Keratinocyte (primary cell): ENCODE data around the gene NAA30. TPM values are rescaled to one million over a fixed set of nuclear protein-coding genes. Genes with fewer than 3 reads are reported as not detected.

Experiments used
- DNase-seq: peaks from one replicate; pipeline ENCODE4 v3.0.0-alpha.2; 2011; ENCODE audit warnings: low read depth, missing footprints, low spot score
- FAIRE-seq: peaks from 2 replicates; lab custom pipeline; 2011; peaks lifted over from hg19 to GRCh38; lab: Jason Lieb, UNC
- H2AFZ ChIP-seq: 2 replicates; pipeline ENCODE4 v1.6.0; 2012; ENCODE audit warnings: low read length, control low read depth, inconsistent platforms; ENCODE audit not compliant: control insufficient read depth
- H3K27ac ChIP-seq: 2 replicates; pipeline ENCODE4 v1.5.1; 2011; ENCODE audit warnings: low read length; ENCODE audit not compliant: control insufficient read depth, insufficient read depth
- H3K27me3 ChIP-seq: 3 replicates; pipeline ENCODE4 v1.6.0; 2011; ENCODE audit warnings: low read length; ENCODE audit not compliant: control insufficient read depth, insufficient read depth; ENCODE audit errors: extremely low read depth
- H3K36me3 ChIP-seq, 2 experiments: 2 replicates in 1 of 2; 3 replicates in 1 of 2; pipeline ENCODE4 v1.5.1; 2011; ENCODE audit warnings: low read length in 2 of 2, mild to moderate bottlenecking in 1 of 2; ENCODE audit not compliant: control insufficient read depth in 2 of 2, insufficient read depth in 2 of 2; ENCODE audit errors: extremely low read depth in 1 of 2
- H3K4me1 ChIP-seq: 3 replicates; pipeline ENCODE4 v1.5.1; 2011; ENCODE audit warnings: low read length; ENCODE audit not compliant: control insufficient read depth, insufficient read depth; ENCODE audit errors: extremely low read depth
- H3K4me2 ChIP-seq: 3 replicates; pipeline ENCODE4 v1.6.0; 2011; ENCODE audit warnings: low read depth, low read length; ENCODE audit not compliant: control insufficient read depth, insufficient read depth; ENCODE audit errors: extremely low read depth
- H3K4me3 ChIP-seq, 3 experiments: fragments of 200-600 bp in 1 of 3; sonication (generic) in 1 of 3; 2 replicates in 2 of 3; 3 replicates in 1 of 3; pipeline ENCODE4 v1.5.1; 2011 to 2016; ENCODE audit warnings: low read length in 3 of 3, mild to moderate bottlenecking in 3 of 3, control low read depth in 2 of 3, inconsistent platforms in 1 of 3, low read depth in 1 of 3, mixed read lengths in 1 of 3, mixed run types in 1 of 3, moderate library complexity in 1 of 3; ENCODE audit not compliant: control insufficient read depth in 2 of 3, insufficient read depth in 2 of 3; ENCODE audit errors: extremely low read depth in 1 of 3
- H3K79me2 ChIP-seq: 2 replicates; pipeline ENCODE4 v1.6.0; 2012; ENCODE audit warnings: low read length; ENCODE audit not compliant: control insufficient read depth, insufficient read depth
- H3K9ac ChIP-seq: 3 replicates; pipeline ENCODE4 v1.6.0; 2011; ENCODE audit warnings: low read length; ENCODE audit not compliant: control insufficient read depth, insufficient read depth; ENCODE audit errors: extremely low read depth
- H3K9me1 ChIP-seq: 3 replicates; pipeline ENCODE4 v1.6.0; 2011; ENCODE audit warnings: low read length; ENCODE audit not compliant: control insufficient read depth, insufficient read depth; ENCODE audit errors: extremely low read depth
- H3K9me3 ChIP-seq: 2 replicates; pipeline ENCODE4 v1.5.1; 2012; ENCODE audit warnings: low read depth, low read length; ENCODE audit not compliant: control insufficient read depth
- H4K20me1 ChIP-seq: 3 replicates; pipeline ENCODE4 v1.6.0; 2011; ENCODE audit warnings: low read length; ENCODE audit not compliant: control insufficient read depth, insufficient read depth; ENCODE audit errors: extremely low read depth
- EZH2 ChIP-seq: IDR thresholded peaks from one replicate; pipeline ENCODE4 v1.6.1; 2012; ENCODE audit warnings: inconsistent platforms, mild to moderate bottlenecking, low read length, moderate library complexity
- dilution Hi-C: fragments of 300-500 bp; cut with MboI; formaldehyde crosslinking; loops from one replicate; pipeline ENCODE4 v1.7.0; 2020; ENCODE audit warnings: low sequenced_read_pairs; ENCODE audit not compliant: extremely low pct_ligation_motif_present
- polyA plus RNA-seq, 5 experiments: library from polyadenylated mRNA; depleted of rRNA in 3 of 5; stranded (reverse) in 3 of 5; stranded (forward) in 1 of 5; unstranded in 1 of 5; fragments of >200 nt; gene quantifications; 1 replicate in 1 of 5; 2 replicates in 3 of 5; 3 replicates in 1 of 5; pipeline versions ENCODE4 v1.2.1 to v1.2.3, GENCODE V29; 2011 to 2012; ENCODE audit warnings: missing spikeins in 2 of 5, low read depth in 1 of 5, low replicate concordance in 1 of 5
- TF ChIP-seq, protein P1 (sequence below), 3 experiments: IDR thresholded peaks in 1 of 3; conservative IDR thresholded peaks in 1 of 3; optimal IDR thresholded peaks in 1 of 3; 2 replicates in 2 of 3; 3 replicates in 1 of 3; pipeline versions ENCODE3 to v1.5.1; 2011; ENCODE audit warnings: low read length in 3 of 3, mild to moderate bottlenecking in 3 of 3, moderate library complexity in 2 of 3, control low read depth in 1 of 3, inconsistent platforms in 1 of 3; ENCODE audit not compliant: insufficient read depth in 2 of 3; ENCODE audit errors: extremely low read depth in 1 of 3

NAA30 gene
- polyA plus RNA-seq, 1 donor (not counting 4 experiments of a cell fraction or from before 2014, with no cell fraction given): 19.4 TPM

GRCh38 chr14:57383125-57383745 is 7.2 kb upstream of the NAA30 start:
- no peaks in the 10 kb centered on the region for H4K20me1 ChIP-seq
- H3K9me1 ChIP-seq: no peaks in the 10 kb centered on the region
- no peak overlapping the region for H3K4me3 ChIP-seq
- no peak overlapping the region for H3K27ac ChIP-seq
- peak overlapping the region; percentile 55 for H2AFZ ChIP-seq
- dilution Hi-C loops: no loop called here
- no peak overlapping the region for H3K4me2 ChIP-seq
- H3K79me2 ChIP-seq: no peaks in the 10 kb centered on the region
- H3K9ac ChIP-seq: no peak overlapping the region
- FAIRE-seq: peak; percentile 56
- H3K36me3 ChIP-seq: no peaks in the 10 kb centered on the region
- H3K9me3 ChIP-seq: no peaks in the 10 kb centered on the region
- H3K4me1 ChIP-seq: peaks cover 11% of the 10 kb centered on the region
- TF ChIP-seq, protein P1, sequence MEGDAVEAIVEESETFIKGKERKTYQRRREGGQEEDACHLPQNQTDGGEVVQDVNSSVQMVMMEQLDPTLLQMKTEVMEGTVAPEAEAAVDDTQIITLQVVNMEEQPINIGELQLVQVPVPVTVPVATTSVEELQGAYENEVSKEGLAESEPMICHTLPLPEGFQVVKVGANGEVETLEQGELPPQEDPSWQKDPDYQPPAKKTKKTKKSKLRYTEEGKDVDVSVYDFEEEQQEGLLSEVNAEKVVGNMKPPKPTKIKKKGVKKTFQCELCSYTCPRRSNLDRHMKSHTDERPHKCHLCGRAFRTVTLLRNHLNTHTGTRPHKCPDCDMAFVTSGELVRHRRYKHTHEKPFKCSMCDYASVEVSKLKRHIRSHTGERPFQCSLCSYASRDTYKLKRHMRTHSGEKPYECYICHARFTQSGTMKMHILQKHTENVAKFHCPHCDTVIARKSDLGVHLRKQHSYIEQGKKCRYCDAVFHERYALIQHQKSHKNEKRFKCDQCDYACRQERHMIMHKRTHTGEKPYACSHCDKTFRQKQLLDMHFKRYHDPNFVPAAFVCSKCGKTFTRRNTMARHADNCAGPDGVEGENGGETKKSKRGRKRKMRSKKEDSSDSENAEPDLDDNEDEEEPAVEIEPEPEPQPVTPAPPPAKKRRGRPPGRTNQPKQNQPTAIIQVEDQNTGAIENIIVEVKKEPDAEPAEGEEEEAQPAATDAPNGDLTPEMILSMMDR (optimal IDR thresholded peaks at IDR 0.05 in 1 of 3, IDR thresholded peaks at IDR 0.05 in 1 of 3, conservative IDR thresholded peaks at IDR 0.05 in 1 of 3; ENCODE audit: extremely low read depth in 1 of 3, insufficient read depth in 2 of 3, low read length in 3 of 3): no peak
- no peak for TF ChIP-seq EZH2
- H3K27me3 ChIP-seq: no peaks in the 10 kb centered on the region
- no peak for DNase-seq

DNA sequence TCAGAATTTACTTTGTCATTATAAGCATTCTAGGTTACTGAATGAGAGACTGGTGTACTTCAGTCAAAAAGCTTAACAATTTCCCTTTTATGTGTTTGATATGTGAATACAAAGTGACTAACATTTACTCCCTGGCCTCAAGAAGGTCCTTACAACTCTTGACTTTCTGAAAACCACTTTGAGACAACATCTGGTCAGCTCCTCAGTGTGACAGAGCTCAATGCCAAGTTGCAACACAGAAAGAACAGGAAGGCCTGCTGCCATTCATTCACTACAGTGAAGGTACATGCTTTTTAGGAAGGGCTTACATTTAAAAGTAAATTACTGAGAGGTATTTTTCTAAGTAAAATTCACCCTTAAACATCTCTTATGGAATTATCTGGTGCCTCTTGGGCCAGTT is 2.3 kb upstream of the NAA30 start:
- dilution Hi-C loops: no loop called here
- H3K27ac ChIP-seq: no peak overlapping the region
- peaks cover 0 to 4% of the 10 kb centered on the region in 2 experiments for H3K36me3 ChIP-seq
- H3K79me2 ChIP-seq: peaks cover 24% of the 10 kb centered on the region
- H3K4me2 ChIP-seq: no peak overlapping the region
- no peaks in the 10 kb centered on the region for H3K9me1 ChIP-seq
- FAIRE-seq (no peak), DNase-seq (no peak)
- peaks cover 13% of the 10 kb centered on the region for H3K4me1 ChIP-seq
- H3K9me3 ChIP-seq: no peaks in the 10 kb centered on the region
- TF ChIP-seq EZH2: no peak
- TF ChIP-seq, protein P1 (optimal IDR thresholded peaks at IDR 0.05 in 1 of 3, IDR thresholded peaks at IDR 0.05 in 1 of 3, conservative IDR thresholded peaks at IDR 0.05 in 1 of 3; ENCODE audit: extremely low read depth in 1 of 3, insufficient read depth in 2 of 3, low read length in 3 of 3): no peak
- no peaks in the 10 kb centered on the region for H4K20me1 ChIP-seq
- no peak overlapping the region for H3K4me3 ChIP-seq
- no peak overlapping the region for H2AFZ ChIP-seq
- H3K9ac ChIP-seq: no peak overlapping the region
- no peaks in the 10 kb centered on the region for H3K27me3 ChIP-seq
